ENCODE measurements around the gene CCDC78. TPM values are rescaled to one million over a fixed set of nuclear protein-coding genes. Genes with fewer than 3 reads are reported as not detected.

CCDC78 gene
- total RNA-seq, 1 donor, result 2.2 TPM

- Histone ChIP-seq H3K9me3 (ENCODE audit: low read depth, low read length) (no peaks in the 10 kb centered on the region), H3K4me1 (ENCODE audit: insufficient read depth, low read length) (peaks cover 5% of the 10 kb centered on the region), H3K36me3 (ENCODE audit: insufficient read depth, low read length) (peaks cover 2% of the 10 kb centered on the region), H3K4me3 (ENCODE audit: insufficient read depth, low read length) (no peak overlapping the region), H3K4me2 (ENCODE audit: insufficient read depth, low read length) (no peak overlapping the region), H2AFZ (ENCODE audit: low read length) (no peak overlapping the region), H3K79me2 (ENCODE audit: insufficient read depth, low read length) (no peaks in the 10 kb centered on the region), H3K27me3 (ENCODE audit: insufficient read depth, low read length) (no peaks in the 10 kb centered on the region), H3K27ac (ENCODE audit: low read depth, low read length) (no peak overlapping the region), H4K20me1 (ENCODE audit: insufficient read depth, low read length) (peaks cover 4% of the 10 kb centered on the region)
- TF ChIP-seq CTCF (IDR thresholded peaks at IDR 0.05; ENCODE audit: extremely low read depth, low read depth, low read length), result no peak
- peak; percentile 83 for DNase-seq (ENCODE audit: insufficient read length, low spot score, missing footprints)
Observed at GRCh38 chr16:728890-729744, 2.9 kb upstream of the CCDC78 start.

GRCh38 chr16:728131-728889, 2.1 kb upstream of the CCDC78 start:
- Histone ChIP-seq H3K9me3 (ENCODE audit: low read depth, low read length) (no peaks in the 10 kb centered on the region), H3K4me3 (ENCODE audit: insufficient read depth, low read length) (peak overlapping the region; percentile 39), H2AFZ (ENCODE audit: low read length) (no peak overlapping the region), H3K36me3 (ENCODE audit: insufficient read depth, low read length) (peaks cover 2% of the 10 kb centered on the region), H3K4me2 (ENCODE audit: insufficient read depth, low read length) (peak overlapping the region; percentile 80), H3K27me3 (ENCODE audit: insufficient read depth, low read length) (no peaks in the 10 kb centered on the region), H3K79me2 (ENCODE audit: insufficient read depth, low read length) (no peaks in the 10 kb centered on the region), H3K4me1 (ENCODE audit: insufficient read depth, low read length) (peaks cover 5% of the 10 kb centered on the region), H3K27ac (ENCODE audit: low read depth, low read length) (no peak overlapping the region), H4K20me1 (ENCODE audit: insufficient read depth, low read length) (peaks cover 5% of the 10 kb centered on the region)
- peak; percentile 98 for DNase-seq (ENCODE audit: insufficient read length, low spot score, missing footprints)
- TF ChIP-seq CTCF (IDR thresholded peaks at IDR 0.05; ENCODE audit: extremely low read depth, low read depth, low read length), result no peak

GRCh38 chr16:727291-727977, 1.2 kb upstream of the CCDC78 start:
- Histone ChIP-seq H2AFZ (ENCODE audit: low read length) (peak overlapping the region; percentile 22), H3K27ac (ENCODE audit: low read depth, low read length) (no peak overlapping the region)

More at GRCh38 chr16:727291-727977, 1.2 kb upstream of the CCDC78 start:
- peak overlapping the region; percentile 80 for H3K4me2 ChIP-seq (ENCODE audit: insufficient read depth, low read length)
- no peaks in the 10 kb centered on the region for H3K36me3 ChIP-seq (ENCODE audit: insufficient read depth, low read length)
- TF ChIP-seq CTCF (IDR thresholded peaks at IDR 0.05; ENCODE audit: extremely low read depth, low read depth, low read length), result no peak
- H3K9me3 ChIP-seq (ENCODE audit: low read depth, low read length), result no peaks in the 10 kb centered on the region
- peaks cover 5% of the 10 kb centered on the region for H3K4me1 ChIP-seq (ENCODE audit: insufficient read depth, low read length)
- H3K4me3 ChIP-seq (ENCODE audit: insufficient read depth, low read length), result peak overlapping the region; percentile 72
- peaks cover 4% of the 10 kb centered on the region for H4K20me1 ChIP-seq (ENCODE audit: insufficient read depth, low read length)
- H3K79me2 ChIP-seq (ENCODE audit: insufficient read depth, low read length), result no peaks in the 10 kb centered on the region
- DNase-seq (ENCODE audit: insufficient read length, low spot score, missing footprints), result no peak
- H3K27me3 ChIP-seq (ENCODE audit: insufficient read depth, low read length), result no peaks in the 10 kb centered on the region
